ENCODE measurements around the gene GALNT2. TPM values are rescaled to one million over a fixed set of nuclear protein-coding genes. Genes with fewer than 3 reads are reported as not detected.

The GALNT2 gene
- total RNA-seq, 1 donor from 2014 or later, result 31.9 TPM

- no peak for FAIRE-seq
- no peak for DNase-seq (ENCODE audit: low read depth)
These were observed 2.1 kb downstream of the GALNT2 start for GRCh38 chr1:230068952-230069684.

DNA sequence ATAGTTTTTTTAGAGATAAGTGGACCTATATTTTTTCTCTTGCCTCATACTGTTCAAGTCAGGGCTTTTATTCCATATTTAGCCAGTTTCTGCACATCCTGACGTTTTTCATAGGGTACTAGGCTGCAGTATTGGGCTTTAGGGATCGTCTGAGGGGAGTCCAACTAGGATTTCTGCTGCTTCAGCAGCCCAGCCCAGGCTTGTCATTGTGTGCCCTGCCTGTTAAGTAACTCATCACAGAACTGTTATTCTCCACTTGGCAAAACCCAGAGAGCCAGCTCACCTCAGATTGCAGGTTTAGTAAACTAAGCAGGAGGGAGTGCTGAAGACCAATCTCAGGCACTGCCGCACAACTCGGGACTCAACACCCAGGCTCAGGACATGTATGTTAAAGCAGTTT lies 2.8 kb downstream of the GALNT2 start:
- peak; percentile 59 for DNase-seq (ENCODE audit: low read depth)
- TF ChIP-seq, protein P1, sequence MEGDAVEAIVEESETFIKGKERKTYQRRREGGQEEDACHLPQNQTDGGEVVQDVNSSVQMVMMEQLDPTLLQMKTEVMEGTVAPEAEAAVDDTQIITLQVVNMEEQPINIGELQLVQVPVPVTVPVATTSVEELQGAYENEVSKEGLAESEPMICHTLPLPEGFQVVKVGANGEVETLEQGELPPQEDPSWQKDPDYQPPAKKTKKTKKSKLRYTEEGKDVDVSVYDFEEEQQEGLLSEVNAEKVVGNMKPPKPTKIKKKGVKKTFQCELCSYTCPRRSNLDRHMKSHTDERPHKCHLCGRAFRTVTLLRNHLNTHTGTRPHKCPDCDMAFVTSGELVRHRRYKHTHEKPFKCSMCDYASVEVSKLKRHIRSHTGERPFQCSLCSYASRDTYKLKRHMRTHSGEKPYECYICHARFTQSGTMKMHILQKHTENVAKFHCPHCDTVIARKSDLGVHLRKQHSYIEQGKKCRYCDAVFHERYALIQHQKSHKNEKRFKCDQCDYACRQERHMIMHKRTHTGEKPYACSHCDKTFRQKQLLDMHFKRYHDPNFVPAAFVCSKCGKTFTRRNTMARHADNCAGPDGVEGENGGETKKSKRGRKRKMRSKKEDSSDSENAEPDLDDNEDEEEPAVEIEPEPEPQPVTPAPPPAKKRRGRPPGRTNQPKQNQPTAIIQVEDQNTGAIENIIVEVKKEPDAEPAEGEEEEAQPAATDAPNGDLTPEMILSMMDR (IDR thresholded peaks at IDR 0.05; ENCODE audit: insufficient read depth, low read length, severe bottlenecking), result no peak
- FAIRE-seq, result no peak
- Histone ChIP-seq H3K36me3 (ENCODE audit: control insufficient read depth, insufficient read depth, low read length) (no peaks in the 10 kb centered on the region), H3K27me3 (ENCODE audit: control insufficient read depth, insufficient read depth, low read length) (no peaks in the 10 kb centered on the region), H3K4me3 (ENCODE audit: low read depth, low read length) (no peak overlapping the region)

More at GRCh38 chr1:230068952-230069684, 2.1 kb downstream of the GALNT2 start:
- Histone ChIP-seq H3K27me3 (ENCODE audit: control insufficient read depth, insufficient read depth, low read length) (no peaks in the 10 kb centered on the region), H3K4me3 (ENCODE audit: low read depth, low read length) (peak overlapping the region; percentile 73), H3K36me3 (ENCODE audit: control insufficient read depth, insufficient read depth, low read length) (no peaks in the 10 kb centered on the region)
- TF ChIP-seq, protein P1 (IDR thresholded peaks at IDR 0.05; ENCODE audit: insufficient read depth, low read length, severe bottlenecking), result peak; percentile 9

GRCh38 chr1:230070321-230071208 lies 3.5 kb downstream of the GALNT2 start:
- DNase-seq (ENCODE audit: low read depth) (no peak), FAIRE-seq (no peak)
- TF ChIP-seq, protein P1 (IDR thresholded peaks at IDR 0.05; ENCODE audit: insufficient read depth, low read length, severe bottlenecking), result no peak
- H3K36me3 ChIP-seq (ENCODE audit: control insufficient read depth, insufficient read depth, low read length), result no peaks in the 10 kb centered on the region
- no peak overlapping the region for H3K4me3 ChIP-seq (ENCODE audit: low read depth, low read length)
- no peaks in the 10 kb centered on the region for H3K27me3 ChIP-seq (ENCODE audit: control insufficient read depth, insufficient read depth, low read length)

DNA sequence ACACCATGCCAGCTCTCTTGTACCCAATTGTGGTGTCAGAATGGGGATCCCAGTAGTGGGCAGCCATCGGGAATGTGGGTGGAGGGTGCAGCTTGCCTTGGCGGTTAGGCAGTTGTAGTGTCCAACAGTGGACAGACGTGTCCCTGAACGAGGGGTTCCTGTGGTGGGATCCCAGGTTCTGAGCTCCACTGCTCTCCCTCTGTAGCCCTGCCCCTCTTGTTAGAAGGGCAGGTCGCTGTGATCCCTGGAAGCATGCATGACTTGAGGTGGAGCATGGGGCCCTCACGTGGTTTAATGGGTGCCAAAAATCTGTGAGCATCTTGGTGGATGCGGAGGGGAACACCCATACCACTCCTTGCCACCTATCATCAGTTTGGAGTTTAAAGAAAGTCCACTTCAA lies 4.3 kb downstream of the GALNT2 start:
- DNase-seq (ENCODE audit: low read depth) (no peak), FAIRE-seq (no peak)
- H3K27me3 ChIP-seq (ENCODE audit: control insufficient read depth, insufficient read depth, low read length), result no peaks in the 10 kb centered on the region
- no peak overlapping the region for H3K4me3 ChIP-seq (ENCODE audit: low read depth, low read length)
- peaks cover 3% of the 10 kb centered on the region for H3K36me3 ChIP-seq (ENCODE audit: control insufficient read depth, insufficient read depth, low read length)
- TF ChIP-seq, protein P1 (IDR thresholded peaks at IDR 0.05; ENCODE audit: insufficient read depth, low read length, severe bottlenecking), result no peak

DNA sequence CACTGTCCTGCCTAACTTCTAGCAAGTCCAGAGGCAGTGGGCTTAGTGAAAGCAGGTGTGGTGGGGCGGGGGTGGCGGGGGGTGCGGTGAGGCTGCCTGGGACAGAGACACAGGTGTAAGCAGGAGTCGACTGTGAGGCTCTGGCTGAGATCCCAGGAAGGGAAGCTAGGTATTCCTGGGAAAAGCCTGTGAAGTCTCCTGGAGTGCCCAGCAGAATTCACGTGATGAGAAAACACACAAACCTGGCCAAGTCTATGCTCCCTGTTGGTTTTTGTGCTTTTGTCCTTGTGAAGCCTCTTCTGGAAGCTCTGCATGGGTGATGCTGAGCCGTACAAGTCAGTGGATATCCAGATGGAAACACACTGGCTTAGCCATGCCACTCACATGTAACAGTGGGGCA lies 5.3 kb downstream of the GALNT2 start:
- H3K27me3 ChIP-seq (ENCODE audit: control insufficient read depth, insufficient read depth, low read length), result no peaks in the 10 kb centered on the region
- no peak overlapping the region for H3K4me3 ChIP-seq (ENCODE audit: low read depth, low read length)
- TF ChIP-seq, protein P1 (IDR thresholded peaks at IDR 0.05; ENCODE audit: insufficient read depth, low read length, severe bottlenecking), result no peak
- DNase-seq (ENCODE audit: low read depth) (no peak), FAIRE-seq (no peak)
- H3K36me3 ChIP-seq (ENCODE audit: control insufficient read depth, insufficient read depth, low read length), result peaks cover 3% of the 10 kb centered on the region
